GM15510 (cell line): Measurements from ENCODE around the gene MTM1.

Experiments
- POLR2A ChIP-seq: IDR thresholded peaks from 3 replicates; pipeline ENCODE4 v1.6.1; 2011; ENCODE audit warnings: borderline replicate concordance; ENCODE audit not compliant: insufficient read length; ENCODE audit errors: extremely low read depth

The MTM1 gene

GRCh38 chrX:150693725-150694574 is 125.5 kb downstream of the MTM1 start:
- peak; percentile 9 for TF ChIP-seq POLR2A

GRCh38 chrX:150694738-150695410 is 126.5 kb downstream of the MTM1 start:
- TF ChIP-seq POLR2A: no peak

GRCh38 chrX:150696331-150696730 is 127.9 kb downstream of the MTM1 start:
- TF ChIP-seq POLR2A: no peak

- TF ChIP-seq POLR2A: no peak
Measured at GRCh38 chrX:150696866-150697265, 128.4 kb downstream of the MTM1 start.

GRCh38 chrX:150697641-150698040 is 129.2 kb downstream of the MTM1 start:
- no peak for TF ChIP-seq POLR2A

- TF ChIP-seq POLR2A: no peak
Measured at GRCh38 chrX:150698981-150699380, 130.6 kb downstream of the MTM1 start.

GRCh38 chrX:150700107-150700506 is 131.7 kb downstream of the MTM1 start:
- no peak for TF ChIP-seq POLR2A

- TF ChIP-seq POLR2A: no peak
Measured at GRCh38 chrX:150701377-150701776, 133.0 kb downstream of the MTM1 start.

GRCh38 chrX:150702966-150703694 is 134.7 kb downstream of the MTM1 start:
- no peak for TF ChIP-seq POLR2A

GRCh38 chrX:150703695-150703974 is 135.2 kb downstream of the MTM1 start:
- TF ChIP-seq POLR2A: no peak

- no peak for TF ChIP-seq POLR2A
Measured at GRCh38 chrX:150704030-150704613, 135.7 kb downstream of the MTM1 start.

GRCh38 chrX:150712619-150713018 is 144.2 kb downstream of the MTM1 start:
- TF ChIP-seq POLR2A: no peak

- TF ChIP-seq POLR2A: no peak
Measured at GRCh38 chrX:150715184-150715583, 146.8 kb downstream of the MTM1 start.

- TF ChIP-seq POLR2A: no peak
Measured at GRCh38 chrX:150719621-150720020, 151.2 kb downstream of the MTM1 start.
